ENCODE results near the gene USP24. TPM values are rescaled to one million over a fixed set of nuclear protein-coding genes. Genes with fewer than 3 reads are reported as not detected.

USP24 gene
- total RNA-seq, 2 donors from 2014 or later = 47.8 to 58.5 TPM

DNA sequence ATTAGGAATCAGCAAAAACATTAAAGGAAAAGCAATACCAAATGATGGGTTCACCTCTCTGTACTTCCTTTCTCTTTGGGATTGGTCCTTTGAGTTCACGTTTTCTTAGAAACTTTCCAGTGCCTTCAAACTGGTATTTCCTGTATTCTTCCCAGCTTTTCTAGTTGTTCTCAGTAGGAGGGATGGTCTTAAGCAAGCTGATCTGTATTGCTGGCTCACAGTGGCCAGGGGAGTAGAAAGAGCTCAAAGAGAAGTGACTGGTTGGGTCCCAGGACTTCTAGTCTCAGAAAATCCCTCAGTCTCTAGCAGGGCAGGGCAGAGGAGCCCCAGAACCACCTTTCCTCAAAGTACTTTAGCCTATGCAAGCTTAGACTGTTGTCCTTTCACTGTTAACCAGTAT lies 10.1 kb upstream of the USP24 start:
- no peaks in the 10 kb centered on the region for H3K27me3 ChIP-seq (replicated peaks; ENCODE audit: insufficient read depth)
- ATAC-seq (ENCODE audit: insufficient number of reproducible peaks, low FRiP score, low read depth) = no peak

DNA sequence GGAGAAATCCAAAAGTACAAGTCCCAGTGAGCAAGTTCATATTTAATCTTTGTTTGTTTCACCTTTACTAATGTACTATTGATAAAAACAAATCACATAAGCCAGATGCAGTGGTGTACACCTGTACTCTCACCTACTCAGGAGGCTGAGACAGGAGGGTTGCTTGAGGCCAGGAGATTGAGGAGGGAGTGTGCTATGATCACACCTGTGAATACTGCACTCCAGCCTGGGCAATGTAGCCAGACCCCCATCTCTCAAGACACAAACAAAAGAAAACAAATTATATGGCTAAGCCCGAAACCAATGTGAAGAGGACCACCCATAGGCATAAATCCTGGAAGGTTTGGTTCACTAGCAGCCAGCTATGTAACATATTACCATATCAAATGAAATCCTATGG lies 9.6 kb upstream of the USP24 start:
- no peaks in the 10 kb centered on the region for H3K4me1 ChIP-seq (ENCODE audit: control insufficient read depth in 1 of 2, low read depth in 2 of 2)
- H3K4me3 ChIP-seq = no peak overlapping the region
- ATAC-seq (ENCODE audit: insufficient number of reproducible peaks, low FRiP score, low read depth) (no peak), DNase-seq (ENCODE audit: low spot score) (no peak)
- TF ChIP-seq, protein P1, sequence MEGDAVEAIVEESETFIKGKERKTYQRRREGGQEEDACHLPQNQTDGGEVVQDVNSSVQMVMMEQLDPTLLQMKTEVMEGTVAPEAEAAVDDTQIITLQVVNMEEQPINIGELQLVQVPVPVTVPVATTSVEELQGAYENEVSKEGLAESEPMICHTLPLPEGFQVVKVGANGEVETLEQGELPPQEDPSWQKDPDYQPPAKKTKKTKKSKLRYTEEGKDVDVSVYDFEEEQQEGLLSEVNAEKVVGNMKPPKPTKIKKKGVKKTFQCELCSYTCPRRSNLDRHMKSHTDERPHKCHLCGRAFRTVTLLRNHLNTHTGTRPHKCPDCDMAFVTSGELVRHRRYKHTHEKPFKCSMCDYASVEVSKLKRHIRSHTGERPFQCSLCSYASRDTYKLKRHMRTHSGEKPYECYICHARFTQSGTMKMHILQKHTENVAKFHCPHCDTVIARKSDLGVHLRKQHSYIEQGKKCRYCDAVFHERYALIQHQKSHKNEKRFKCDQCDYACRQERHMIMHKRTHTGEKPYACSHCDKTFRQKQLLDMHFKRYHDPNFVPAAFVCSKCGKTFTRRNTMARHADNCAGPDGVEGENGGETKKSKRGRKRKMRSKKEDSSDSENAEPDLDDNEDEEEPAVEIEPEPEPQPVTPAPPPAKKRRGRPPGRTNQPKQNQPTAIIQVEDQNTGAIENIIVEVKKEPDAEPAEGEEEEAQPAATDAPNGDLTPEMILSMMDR (IDR thresholded peaks at IDR 0.05) = no peak
- H3K9me3 ChIP-seq = no peaks in the 10 kb centered on the region
- no peaks in the 10 kb centered on the region for H3K36me3 ChIP-seq
- H3K27me3 ChIP-seq (replicated peaks; ENCODE audit: insufficient read depth) = no peaks in the 10 kb centered on the region
- H3K27ac ChIP-seq = no peak overlapping the region

More for the DNA sequence above, 10.1 kb upstream of the USP24 start:
- Histone ChIP-seq H3K9me3 (no peaks in the 10 kb centered on the region), H3K27ac (no peak overlapping the region), H3K4me1 (ENCODE audit: control insufficient read depth in 1 of 2, low read depth in 2 of 2) (no peaks in the 10 kb centered on the region), H3K4me3 (no peak overlapping the region), H3K36me3 (no peaks in the 10 kb centered on the region)
- TF ChIP-seq, protein P1 (IDR thresholded peaks at IDR 0.05) = no peak
- DNase-seq (ENCODE audit: low spot score) = no peak

DNA sequence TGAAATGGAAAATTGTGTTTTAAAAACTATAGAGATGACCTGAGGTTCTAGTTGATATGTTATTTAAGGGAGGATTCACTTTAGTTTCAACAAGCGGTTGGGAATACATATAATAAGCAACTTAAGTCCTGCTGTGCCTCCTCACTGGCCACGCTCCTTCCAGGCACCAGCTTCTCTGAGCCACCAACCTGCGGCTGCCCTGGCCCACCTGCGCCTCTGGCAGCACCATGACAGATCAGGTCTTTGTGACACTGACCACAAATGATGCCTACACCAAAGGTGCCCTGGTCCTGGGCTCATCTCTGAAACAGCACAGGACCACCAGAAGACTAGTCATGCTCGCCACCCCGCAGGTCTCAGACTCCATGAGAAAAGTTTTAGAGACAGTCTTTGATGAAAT lies 7.0 kb upstream of the USP24 start:
- no peaks in the 10 kb centered on the region for H3K4me1 ChIP-seq (ENCODE audit: control insufficient read depth in 1 of 2, low read depth in 2 of 2)
- no peaks in the 10 kb centered on the region for H3K36me3 ChIP-seq
- H3K27me3 ChIP-seq (replicated peaks; ENCODE audit: insufficient read depth) = no peaks in the 10 kb centered on the region
- no peak for DNase-seq (ENCODE audit: low spot score)
- H3K27ac ChIP-seq = no peak overlapping the region
- no peak overlapping the region for H3K4me3 ChIP-seq
- no peak for ATAC-seq (ENCODE audit: insufficient number of reproducible peaks, low FRiP score, low read depth)
- no peaks in the 10 kb centered on the region for H3K9me3 ChIP-seq
- TF ChIP-seq, protein P1 (IDR thresholded peaks at IDR 0.05) = no peak

DNA sequence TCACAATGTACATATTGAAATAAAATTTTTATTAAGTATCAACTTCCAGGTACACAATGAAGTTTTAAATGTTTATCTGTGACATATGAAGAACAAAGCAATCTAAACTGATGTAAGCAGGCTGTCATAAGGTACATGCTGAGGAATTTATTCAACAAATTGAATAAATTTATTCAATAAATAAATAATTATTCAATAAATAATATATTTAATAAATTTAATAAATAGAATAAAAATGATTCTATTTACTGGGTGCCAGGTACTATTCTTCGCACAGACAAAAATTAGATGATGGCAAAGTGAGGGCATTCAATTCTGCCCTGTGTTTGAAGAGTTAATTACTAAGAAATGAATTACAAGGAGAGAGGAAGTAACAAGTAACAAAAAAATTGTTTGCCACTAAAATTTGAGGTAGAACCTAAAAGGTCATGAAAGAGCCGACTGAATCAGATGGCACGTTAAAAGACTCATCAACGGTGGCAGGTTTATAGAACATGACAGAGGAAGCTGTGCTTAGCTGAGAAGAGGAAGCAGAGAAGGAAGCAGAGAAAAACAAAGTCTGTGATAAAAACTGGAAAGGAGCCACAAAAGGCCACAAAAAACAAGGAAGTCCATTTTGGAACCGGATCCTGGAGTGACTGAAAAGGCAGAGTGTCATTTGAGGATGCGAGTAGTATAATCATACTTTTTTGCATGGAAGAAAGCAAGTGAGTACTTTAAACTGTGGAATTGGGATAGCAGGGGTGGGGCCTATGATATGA lies 2.2 kb upstream of the USP24 start:
- Histone ChIP-seq H3K27me3 (replicated peaks; ENCODE audit: insufficient read depth) (no peaks in the 10 kb centered on the region), H3K36me3 (no peaks in the 10 kb centered on the region), H3K4me3 (peak overlapping the region; percentile 10), H3K4me1 (ENCODE audit: control insufficient read depth in 1 of 2, low read depth in 2 of 2) (peaks cover 13 to 20% of the 10 kb centered on the region in 2 donors), H3K27ac (peak overlapping the region in 1 of 2 donors; percentile 7), H3K9me3 (no peaks in the 10 kb centered on the region)
- ATAC-seq (ENCODE audit: insufficient number of reproducible peaks, low FRiP score, low read depth) (no peak), DNase-seq (ENCODE audit: low spot score) (no peak)
- TF ChIP-seq, protein P1 (IDR thresholded peaks at IDR 0.05) = no peak

DNA sequence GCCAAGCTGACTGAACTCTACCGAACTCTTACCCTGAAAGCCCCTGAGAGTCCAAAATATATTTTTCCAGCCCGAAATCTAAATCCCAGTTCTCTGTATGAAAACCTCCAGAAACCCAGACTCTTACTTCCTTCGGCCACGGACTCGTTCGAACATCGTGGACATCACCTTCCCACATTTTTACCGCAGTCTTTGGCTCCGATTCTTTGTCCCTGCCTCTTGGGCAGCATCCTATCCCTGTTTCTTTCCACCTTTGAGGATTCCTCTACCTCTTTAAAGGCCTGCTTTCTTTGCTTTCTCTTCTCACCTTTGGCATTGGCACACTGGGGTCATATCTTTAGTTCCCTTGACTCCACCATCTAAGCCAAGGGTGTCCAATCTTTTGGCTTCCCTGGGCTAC lies 932 bp upstream of the USP24 start:
- H3K27me3 ChIP-seq (replicated peaks; ENCODE audit: insufficient read depth) = no peaks in the 10 kb centered on the region
- ATAC-seq (ENCODE audit: insufficient number of reproducible peaks, low FRiP score, low read depth) = no peak
- peak overlapping the region; percentile 89 to 91 for H3K27ac ChIP-seq

More for the DNA sequence above, 932 bp upstream of the USP24 start:
- TF ChIP-seq, protein P1 (IDR thresholded peaks at IDR 0.05) = no peak
- no peak for DNase-seq (ENCODE audit: low spot score)
- peaks cover 26 to 33% of the 10 kb centered on the region in 2 donors for H3K4me1 ChIP-seq (ENCODE audit: control insufficient read depth in 1 of 2, low read depth in 2 of 2)
- H3K9me3 ChIP-seq = no peaks in the 10 kb centered on the region
- peak overlapping the region; percentile 90 for H3K4me3 ChIP-seq
- H3K36me3 ChIP-seq = no peaks in the 10 kb centered on the region

Data from thoracic aorta (tissue), 2 donors.